GM18517 (cell line): Measurements from ENCODE around the gene CPNE4.
"Not testable (repeated sequence)": the region's sequence is repeated elsewhere in the genome, so short reads cannot be mapped to it uniquely, and the experiment has no call there.

Experiments
- ATAC-seq: cut with Tn5 transposase; IDR thresholded peaks from one replicate; pipeline ENCODE4 v1.9.1; 2021; ENCODE audit warnings: mild to moderate bottlenecking, moderate library complexity; ENCODE audit not compliant: unreplicated experiment

The CPNE4 gene

DNA sequence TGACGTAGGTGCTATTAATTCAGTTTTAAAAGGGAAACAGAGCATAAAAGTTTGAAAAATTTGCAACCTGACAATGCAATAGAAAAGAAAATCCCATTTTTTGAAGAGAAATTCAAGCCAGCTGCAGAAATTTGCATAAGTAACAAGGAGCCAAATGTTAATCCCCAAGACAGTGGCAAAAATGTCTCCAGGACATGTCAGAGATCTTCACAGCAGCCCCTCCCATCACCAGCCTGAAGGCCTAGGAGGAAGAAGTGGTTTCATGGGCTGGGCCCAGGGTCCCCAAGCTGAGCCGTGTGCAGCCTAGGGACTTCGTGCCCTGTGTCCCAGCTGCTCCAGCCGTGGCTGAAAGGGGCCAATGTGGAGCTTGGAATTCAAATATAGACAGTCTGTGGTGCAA lies 148.9 kb downstream of the CPNE4 start:
- not testable (repeated sequence) for ATAC-seq

GRCh38 chr3:131883711-131884407 lies 151.0 kb downstream of the CPNE4 start:
- no peak for ATAC-seq

DNA sequence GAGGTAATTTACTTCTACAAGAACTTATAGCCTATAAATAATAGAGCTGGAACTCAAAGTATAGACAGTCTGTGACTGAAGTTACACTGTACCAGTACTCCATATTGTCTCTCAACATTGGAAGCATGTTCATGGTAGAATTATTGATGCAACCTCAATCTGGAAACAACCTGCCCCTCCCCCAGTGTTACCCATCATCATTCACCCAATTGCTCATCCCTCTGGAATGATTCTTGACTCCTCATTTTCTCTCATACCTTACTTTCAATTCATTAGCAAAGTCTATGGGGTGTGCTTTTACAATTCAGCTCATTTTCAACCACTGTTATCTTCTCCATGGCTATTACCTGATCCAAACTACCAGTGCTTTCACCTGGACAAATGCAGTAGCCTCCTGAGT lies 151.7 kb downstream of the CPNE4 start:
- ATAC-seq: no peak

- ATAC-seq: no peak
These were observed 153.0 kb downstream of the CPNE4 start for GRCh38 chr3:131881777-131882176.

GRCh38 chr3:131880948-131881347 lies 153.9 kb downstream of the CPNE4 start:
- ATAC-seq: no peak

- ATAC-seq: no peak
These were observed 166.6 kb downstream of the CPNE4 start for GRCh38 chr3:131868203-131868602.

GRCh38 chr3:131856171-131856570 lies 178.6 kb downstream of the CPNE4 start:
- no peak for ATAC-seq

GRCh38 chr3:131850223-131850622 lies 184.6 kb downstream of the CPNE4 start:
- ATAC-seq: no peak

DNA sequence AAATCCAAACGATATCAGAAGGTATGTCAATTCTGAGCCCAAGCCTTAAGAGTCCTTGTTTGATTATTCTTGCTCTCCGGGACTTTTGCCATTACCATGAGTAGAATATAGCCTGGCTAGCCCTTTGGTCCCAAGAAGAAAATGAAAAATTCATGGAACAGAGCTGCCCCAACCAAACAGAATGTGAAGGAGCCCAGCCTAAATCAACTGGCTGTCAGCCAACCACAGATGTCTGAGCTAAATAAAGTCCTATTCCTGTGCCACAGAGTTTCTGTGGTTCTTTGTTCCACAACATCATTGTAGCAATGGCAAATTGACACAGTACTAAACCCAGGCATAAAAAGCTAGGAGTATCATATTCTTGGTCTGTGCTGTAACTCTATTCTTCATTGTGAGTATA lies 185.2 kb downstream of the CPNE4 start:
- no peak for ATAC-seq

GRCh38 chr3:131847966-131848510 lies 186.8 kb downstream of the CPNE4 start:
- ATAC-seq: no peak

GRCh38 chr3:131846296-131846924 lies 188.4 kb downstream of the CPNE4 start:
- ATAC-seq: no peak

DNA sequence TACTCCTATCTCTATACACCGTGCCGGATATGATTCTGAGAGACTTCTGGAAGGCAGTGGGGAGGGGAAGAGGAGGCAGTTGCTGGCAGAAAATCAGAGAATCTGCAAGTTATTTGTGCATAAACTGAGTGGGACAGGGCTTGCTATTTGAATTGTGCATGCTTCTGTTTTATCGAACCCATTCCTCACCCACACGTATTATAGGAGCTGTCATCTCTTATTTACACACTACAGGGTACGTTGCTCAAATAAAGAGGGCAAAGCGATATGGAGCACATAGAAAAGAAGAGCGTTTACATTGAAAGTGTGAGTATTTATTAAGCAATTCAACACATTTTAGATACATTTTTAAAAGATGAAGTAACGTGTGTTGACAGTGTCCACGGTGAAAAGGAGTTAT lies 191.6 kb downstream of the CPNE4 start:
- ATAC-seq: no peak

DNA sequence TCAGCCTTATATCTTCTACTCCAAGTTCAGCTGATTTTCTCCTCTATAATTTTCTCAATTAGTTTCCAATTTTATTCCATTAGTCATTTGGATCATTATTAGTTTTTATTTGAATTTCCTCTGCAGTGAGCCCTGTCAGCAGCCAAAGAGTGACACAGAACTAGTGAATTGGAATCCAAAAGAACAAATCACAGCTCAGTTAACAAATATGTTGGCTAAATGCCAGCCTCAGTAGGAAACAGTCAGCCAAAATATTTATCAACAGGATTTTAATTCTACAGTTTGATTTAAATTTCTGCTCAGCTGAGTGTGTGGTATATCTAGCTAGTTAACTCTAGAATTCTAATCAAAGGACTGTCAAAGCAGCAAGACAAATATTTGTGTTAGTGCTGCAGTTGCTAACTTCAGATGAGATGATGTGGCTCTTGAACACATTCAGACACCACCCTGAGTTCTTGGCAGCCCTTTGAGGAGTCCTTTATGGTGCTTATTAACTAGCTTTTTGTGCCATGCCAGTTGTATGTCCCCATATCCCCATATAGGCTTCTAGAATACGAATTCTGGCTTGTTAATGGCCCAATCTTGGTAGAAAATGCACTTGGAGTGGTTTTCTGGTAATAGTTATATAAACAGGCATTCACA lies 194.5 kb downstream of the CPNE4 start:
- ATAC-seq: no peak

DNA sequence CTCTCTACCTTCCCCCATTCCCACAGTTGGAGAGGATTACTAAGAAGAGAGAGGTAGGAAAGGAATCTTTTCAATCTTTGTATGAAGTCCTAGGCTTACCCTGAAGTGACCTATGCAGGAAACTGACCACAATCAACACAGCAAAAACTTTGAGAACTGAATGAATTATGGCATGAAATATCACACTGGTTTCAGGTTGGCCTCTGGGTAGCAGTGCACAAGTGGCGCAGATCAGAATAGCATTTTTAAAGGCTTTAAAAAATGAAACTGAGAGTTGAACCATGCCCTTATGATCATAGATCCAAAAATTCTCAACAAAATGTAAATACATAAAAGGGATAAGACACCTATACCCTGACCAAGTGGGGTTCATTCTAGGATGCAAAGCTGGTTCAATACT lies 198.9 kb downstream of the CPNE4 start:
- ATAC-seq: no peak

GRCh38 chr3:131831608-131832007 lies 203.2 kb downstream of the CPNE4 start:
- ATAC-seq: no peak

DNA sequence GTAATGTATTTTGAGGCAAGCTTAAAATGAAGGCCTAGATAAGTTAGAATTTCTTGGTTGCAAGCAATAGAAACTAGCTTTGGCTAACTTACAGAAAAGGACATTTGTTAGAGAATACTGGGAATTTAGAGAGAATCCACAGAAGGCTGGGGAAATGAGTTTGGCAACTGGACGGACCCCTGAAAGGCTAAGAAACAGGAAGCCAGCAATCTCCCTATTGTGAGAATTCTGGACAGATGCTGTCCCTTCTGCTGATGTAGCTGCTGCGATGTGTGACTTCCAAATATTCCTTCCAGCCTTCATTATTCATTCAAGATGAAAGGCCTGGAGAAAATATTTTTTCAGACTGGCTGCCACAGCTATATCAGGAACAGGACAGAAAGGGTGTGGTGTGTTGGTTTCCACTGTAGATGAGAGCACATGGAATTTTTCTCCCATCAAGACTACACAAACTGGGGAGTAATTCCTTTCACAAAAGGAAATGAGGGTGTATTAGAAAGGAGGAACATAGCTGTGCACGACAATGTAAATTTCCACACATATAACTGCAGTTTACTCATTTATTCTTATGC lies 213.5 kb downstream of the CPNE4 start:
- ATAC-seq: no peak

DNA sequence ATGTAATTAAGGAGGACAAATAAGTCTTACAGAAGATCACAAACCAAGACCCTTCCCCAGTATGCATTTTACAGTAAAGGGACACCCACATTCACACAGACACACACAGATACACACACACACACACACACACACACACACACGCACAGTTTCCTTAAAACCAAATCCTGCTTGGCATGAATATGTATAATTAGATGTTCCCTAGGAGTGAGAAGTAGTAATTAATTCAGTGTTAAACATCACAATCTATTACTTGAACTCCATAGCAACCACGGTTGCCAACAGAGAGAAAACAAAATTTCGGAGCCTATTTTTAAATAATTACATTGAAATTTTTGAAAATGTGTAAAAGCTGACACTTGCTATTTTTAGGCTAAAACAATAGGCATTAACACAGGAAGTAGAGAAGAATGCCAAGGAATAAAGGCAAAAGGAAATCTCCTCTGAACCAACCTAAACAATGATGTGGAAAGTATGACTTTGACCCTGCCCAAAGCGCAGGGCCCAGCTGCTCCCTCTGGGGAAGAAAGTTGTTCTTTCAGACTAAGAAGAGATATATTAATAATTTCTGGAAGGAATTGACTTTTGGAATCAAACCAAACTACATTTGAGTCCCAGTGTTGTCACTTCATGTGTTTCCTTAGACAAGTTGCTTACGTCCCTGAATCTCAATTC lies 215.3 kb downstream of the CPNE4 start:
- no peak for ATAC-seq

DNA sequence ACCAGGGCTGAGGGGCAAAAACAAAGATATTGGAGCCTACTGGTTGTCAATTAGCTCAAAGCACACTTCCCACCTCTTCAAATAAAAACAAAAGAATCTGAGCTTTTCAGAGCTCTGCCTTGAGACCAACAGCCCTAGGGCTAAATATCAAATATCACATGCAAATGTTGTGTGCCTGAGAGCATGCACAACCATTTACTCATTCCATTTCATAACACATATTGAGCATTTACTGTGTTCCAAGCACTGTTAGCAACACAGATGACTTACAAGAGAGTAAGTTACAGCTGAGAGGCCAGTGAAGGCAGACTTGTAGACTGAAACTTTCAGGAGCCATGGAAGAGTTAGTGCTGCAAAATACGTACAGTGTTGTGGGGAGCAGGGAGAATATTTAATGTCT lies 222.4 kb downstream of the CPNE4 start:
- no peak for ATAC-seq

- no peak for ATAC-seq
These were observed 223.3 kb downstream of the CPNE4 start for GRCh38 chr3:131811481-131811880.

DNA sequence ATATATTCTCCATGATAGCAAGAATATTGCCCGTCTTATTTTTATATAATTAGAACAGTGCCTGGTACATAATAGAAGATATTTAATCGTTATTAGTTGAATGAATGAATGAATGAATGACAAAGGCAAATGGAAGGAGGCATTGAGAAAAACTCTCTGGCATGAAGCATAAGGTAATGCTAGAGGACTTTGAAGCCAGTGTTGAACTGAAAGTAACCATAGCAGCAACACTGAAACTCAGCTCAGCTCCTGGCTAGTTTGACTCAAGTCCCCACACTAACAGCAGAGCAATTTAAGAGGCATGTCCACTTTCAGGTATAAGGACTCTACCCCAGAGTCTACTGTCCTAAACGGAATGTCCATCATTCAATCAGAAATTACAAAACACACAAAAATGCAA lies 227.0 kb downstream of the CPNE4 start:
- peak; percentile 70 for ATAC-seq

GRCh38 chr3:131806736-131807135 lies 228.1 kb downstream of the CPNE4 start:
- ATAC-seq: no peak
